Femur (tissue), 1 donor: Measurements from ENCODE around the gene SOX15.

Source experiments
- DNase-seq: peaks from one replicate; pipeline ENCODE4 v3.0.0-alpha.2; 2017

The SOX15 gene

DNA sequence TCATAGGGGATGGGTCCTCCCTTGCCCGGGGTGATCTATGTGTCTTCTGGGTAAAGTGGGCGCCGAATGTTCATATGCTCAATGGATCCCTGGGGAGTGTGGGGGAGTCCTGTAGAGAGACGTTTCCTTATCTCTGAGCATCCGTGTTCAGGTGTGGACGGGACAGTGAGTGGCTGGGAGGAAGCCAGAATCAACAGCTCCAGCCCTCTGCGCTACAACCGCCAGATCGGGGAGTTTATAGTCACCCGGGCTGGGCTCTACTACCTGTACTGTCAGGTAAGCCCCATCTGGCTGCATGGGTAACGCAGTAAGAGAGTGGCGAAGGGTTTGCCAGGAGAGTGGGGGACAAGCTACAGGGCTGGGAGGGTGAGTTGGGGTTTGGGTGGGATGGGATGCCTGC is 33.3 kb downstream of the SOX15 start:
- no peak for DNase-seq

DNA sequence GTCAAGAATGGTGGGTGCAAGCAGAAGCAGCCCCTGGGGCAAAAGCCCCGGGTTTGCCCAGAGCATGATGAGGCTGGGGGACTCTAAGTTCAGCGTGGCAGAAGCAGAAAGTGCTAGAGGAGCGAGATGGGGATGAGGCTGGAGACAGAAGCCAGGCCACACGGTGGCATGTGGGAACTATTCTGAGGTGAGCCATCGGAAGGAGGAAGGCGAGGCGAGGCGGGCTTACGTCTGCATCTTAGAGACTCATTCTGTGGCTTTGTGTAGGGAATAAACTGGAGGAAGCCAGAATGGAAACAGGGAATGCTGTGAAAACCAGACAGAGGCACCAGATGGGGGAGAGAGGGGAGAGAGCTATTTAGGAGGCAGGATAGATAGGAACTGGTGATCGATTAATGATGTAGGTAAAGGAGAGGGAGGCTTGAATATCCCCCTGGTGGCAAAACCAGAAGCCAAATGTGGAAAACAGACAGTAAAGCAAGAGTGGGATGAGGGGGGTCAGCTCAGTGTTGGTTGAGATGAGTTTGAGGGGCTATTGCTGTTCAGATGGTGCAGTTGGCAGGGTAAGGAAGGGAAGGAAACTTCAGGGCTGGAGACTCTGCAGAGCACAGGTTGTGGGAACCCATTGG is 34.5 kb downstream of the SOX15 start:
- no peak for DNase-seq

DNA sequence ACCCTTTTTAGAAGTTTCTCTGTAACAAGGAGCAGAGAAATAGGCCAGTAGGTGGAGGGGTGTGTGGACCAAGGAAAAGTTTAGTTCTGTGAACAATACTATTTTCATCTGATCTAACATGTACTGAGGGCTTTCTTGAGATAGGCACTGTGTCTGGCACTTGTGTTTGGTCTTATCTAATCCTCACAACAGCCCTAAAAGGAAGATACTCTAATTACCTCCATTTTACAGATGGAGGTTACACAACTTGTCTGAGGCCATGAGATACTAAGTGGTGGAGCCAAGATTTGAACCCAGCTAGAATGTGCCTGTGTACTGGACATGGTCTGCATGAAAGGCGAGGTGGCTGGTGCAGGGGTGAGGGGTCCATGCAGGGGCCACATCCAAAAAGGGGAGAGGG is 36.5 kb downstream of the SOX15 start:
- no peak for DNase-seq

- no peak for DNase-seq
These were observed 37.3 kb downstream of the SOX15 start for GRCh38 chr17:7552621-7553051.

- no peak for DNase-seq
These were observed 38.5 kb downstream of the SOX15 start for GRCh38 chr17:7551396-7551795.

- no peak for DNase-seq
These were observed 39.5 kb downstream of the SOX15 start for GRCh38 chr17:7550344-7550743.

DNA sequence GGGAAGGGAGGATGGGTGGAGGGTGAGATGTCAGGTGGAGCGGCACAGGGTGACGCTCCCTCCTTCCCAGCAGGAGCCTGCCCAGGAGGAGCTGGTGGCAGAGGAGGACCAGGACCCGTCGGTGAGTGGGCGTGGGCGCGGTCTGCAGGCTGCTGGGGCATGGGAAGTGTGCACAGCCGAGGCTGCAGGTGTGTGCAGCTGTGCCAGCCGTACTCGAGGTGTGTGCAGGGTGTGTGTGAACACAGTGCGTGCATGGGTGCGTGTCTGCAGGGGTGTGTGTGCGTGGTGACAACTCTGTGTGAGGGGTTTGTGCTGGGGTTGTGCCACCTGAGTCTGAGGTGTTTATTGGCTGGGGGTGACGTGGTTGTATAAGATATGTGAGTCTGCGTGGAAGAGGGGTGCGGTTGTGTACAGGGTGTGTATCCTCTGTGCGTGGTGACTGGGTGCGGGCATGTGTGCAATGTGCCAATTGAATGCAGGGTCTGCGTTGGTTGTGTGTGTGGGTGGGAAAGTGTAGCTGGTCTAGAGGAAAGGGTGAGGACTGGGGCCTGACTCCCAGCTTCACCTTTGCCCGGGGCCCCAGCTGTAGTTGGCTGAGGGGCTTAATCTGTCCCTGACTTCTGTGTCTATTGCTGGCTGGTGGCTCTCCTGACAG is 40.4 kb downstream of the SOX15 start:
- DNase-seq = peak; percentile 32

- DNase-seq = peak; percentile 78
These were observed 41.1 kb downstream of the SOX15 start, which contains the start of gene TNFSF12 for GRCh38 chr17:7548585-7549400. TSS of gene TNFSF12 (plus strand) at chr17:7549058. CDS start at chr17:7549154, 96 bp downstream.

DNA sequence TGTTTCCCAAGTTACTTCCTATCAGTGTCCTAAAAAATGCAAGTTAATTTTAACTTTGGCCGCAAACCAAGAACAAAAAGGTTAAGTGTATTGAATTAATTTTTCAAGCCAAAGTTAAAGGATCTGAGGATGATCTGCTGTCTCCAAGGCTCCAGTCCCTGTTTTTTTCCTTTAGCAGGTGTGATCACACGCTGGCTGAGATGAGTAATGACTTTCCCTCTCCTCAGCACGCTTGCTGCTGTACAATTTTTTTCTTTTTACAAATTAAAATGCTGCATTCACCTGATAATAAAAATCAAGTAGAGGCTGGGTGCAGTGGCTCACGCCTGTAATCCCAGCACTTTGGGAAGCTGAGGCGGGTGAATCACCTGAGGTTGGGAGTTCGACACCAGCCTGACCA is 45.0 kb downstream of the SOX15 start:
- DNase-seq = no peak

DNA sequence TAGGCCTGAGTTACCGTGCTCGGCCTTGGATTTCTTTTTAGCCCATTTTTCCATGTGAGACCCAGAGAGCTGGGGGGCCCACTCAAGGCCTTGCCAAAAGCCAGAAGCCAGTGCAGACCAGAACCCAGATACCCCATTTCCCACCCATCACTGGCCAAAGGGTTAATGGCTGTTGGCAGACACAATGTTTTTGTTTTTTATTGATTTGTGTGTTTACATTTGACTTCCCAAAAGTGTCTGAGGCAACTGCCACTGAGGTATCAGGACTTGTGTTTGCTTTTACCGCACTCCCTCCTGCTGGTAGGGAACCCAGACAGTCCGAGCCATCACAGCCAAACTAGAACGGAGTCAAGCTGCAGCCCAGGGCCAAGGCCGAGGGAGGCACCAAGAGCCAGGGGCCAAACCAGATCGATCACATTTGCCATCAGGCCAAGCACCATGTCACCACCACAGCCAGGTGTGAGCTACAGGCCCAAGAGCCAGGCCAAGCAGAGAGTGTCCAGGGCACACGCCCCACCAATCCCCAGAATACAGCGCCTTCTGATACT is 48.7 kb downstream of the SOX15 start:
- no peak for DNase-seq

DNA sequence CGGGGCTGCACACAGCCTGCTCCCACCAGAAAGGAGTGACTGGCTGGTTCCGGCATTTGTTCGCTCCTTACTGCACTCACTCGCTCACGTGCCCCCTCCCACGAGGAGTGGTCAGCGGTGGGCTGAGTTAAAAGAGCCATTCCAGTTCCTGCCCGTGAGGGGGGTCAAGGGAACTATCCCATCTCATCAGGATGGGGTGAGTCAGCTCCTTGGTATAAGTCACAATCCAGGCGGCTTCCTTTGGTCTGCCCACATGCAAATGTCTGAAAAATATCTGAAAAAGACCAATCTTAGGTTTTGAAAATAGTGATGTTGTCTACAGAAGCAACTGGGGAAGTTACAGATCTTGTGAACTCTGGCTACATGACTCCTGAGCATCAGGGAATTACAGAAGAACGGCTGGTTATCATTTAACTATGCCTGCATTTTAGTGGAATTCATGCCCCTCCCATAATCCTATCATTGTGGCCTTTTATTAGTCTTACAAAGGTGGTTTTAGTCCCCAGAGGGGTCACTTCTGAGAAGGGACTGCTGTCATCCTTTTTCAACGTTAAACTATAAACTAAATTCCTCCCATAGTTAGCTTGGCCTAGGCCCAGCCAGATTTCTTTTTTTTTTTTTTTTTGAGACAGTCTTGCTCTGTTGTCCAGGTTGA is 50.9 kb downstream of the SOX15 start:
- DNase-seq = no peak
